Activated CD8-positive, alpha-beta memory T cell treated with anti-CD3 and anti-CD28 coated beads for 4 hours (primary cell): ENCODE measurements around the gene ALX4.

Experiments used
- DNase-seq, 2 donors: peaks; one replicate each; pipeline ENCODE4 v3.0.0-alpha.2; 2020; ENCODE audit warnings: low read depth in 2 of 2

Gene ALX4

GRCh38 chr11:44244639-44245310, 65.2 kb downstream of the ALX4 start:
- no peak for DNase-seq

- DNase-seq: no peak
Measured at GRCh38 chr11:44243595-44244343, 66.2 kb downstream of the ALX4 start.

- no peak for DNase-seq
Measured at GRCh38 chr11:44243086-44243485, 66.9 kb downstream of the ALX4 start.

DNA sequence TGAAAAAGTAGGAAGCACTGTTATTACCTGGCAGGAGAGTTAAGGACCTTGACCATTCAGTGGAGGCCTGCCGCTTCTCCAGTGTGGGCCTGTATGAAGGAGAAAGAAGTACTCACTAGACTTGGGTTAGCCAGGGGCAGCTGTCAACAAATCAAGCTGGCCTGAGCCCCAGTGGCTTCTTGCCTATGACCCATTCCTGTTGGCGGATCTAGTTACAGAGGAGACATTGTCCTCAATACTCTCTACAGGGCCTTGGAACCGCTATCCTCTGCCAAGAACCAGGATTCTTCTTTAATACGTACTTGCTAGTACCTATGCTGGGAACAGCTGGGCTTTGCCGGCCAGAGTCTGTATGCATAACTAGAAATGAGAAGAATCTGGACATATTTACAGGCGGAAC, 68.1 kb downstream of the ALX4 start:
- DNase-seq: no peak

- no peak for DNase-seq
Measured at GRCh38 chr11:44237156-44237555, 72.8 kb downstream of the ALX4 start.

GRCh38 chr11:44236296-44236695, 73.6 kb downstream of the ALX4 start:
- no peak for DNase-seq

DNA sequence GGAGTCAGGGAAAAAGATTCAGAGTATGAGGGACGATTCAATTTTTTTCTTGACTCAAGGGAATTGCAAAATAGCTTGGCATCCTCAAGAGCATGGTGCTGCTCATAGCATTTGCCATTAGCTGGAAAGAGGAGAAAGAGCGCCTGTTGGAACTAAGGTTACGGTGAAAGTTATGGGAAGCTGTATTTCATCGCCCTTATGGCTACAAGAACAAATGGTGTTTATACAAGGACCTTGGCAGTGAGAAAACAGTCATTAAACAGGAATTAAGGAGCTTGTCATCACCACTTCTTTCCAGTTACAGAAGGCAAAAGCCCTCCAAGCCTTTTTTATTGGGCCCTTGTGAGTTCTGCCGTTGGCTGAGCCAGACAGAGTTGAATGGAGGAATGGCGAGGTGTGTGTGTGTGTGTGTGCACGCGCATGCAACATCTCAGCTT, 74.2 kb downstream of the ALX4 start:
- no peak for DNase-seq

DNA sequence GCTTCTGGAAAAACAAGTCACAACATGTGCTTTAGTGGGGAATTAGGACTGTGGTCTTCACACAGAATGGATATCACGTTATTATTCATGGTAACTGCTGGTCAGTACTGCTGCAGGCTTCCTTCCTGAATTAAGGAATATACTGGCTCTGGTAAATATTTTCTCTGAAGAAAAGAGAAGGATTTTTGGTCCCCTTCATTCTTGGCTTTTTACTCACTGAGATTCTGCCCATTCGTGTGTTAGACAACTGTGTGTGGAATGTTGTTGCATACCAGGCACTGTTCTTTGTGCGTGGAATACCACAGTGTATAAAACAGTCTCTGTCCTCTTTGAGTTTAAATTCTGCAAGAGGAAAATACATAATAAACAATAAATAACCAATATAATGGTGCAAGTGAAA, 80.3 kb downstream of the ALX4 start:
- no peak for DNase-seq

DNA sequence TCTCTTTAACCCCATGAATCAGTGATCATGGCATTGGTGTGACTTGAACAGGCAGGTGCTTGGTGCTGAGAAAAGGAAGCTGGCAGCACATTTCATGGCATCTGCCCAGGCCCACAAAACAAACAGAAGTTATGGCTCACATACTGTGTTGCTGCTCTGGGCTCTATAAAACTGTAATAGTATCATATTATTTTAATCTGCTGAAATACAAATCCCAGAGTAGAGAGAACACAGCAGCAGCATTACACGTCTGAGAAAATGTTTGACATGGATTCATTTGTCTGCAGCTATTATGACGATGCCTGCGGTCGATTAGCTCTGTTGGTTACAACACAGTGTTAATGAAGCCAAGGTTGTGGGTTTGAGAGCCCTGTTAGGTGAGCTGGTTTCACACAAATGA, 80.8 kb downstream of the ALX4 start:
- DNase-seq: no peak

DNA sequence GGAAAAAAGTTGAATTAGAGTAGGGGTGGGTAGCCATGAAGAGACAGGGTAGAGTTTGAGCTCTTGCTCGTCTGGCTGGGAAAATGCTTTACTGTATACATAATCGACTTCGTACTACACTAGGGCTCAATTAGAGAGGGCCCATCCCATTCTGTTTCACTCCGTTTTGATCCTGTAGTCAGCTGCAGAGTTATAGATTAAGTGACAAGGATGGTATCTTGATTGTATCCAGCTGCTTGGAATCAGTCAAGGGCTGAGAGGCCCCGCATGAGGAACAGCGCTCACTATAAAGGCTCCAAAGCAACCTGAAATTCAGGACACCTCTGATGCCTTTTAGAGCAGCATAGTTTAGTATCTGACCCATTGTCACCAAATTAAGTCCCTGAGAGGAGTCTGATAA, 81.6 kb downstream of the ALX4 start:
- no peak for DNase-seq

DNA sequence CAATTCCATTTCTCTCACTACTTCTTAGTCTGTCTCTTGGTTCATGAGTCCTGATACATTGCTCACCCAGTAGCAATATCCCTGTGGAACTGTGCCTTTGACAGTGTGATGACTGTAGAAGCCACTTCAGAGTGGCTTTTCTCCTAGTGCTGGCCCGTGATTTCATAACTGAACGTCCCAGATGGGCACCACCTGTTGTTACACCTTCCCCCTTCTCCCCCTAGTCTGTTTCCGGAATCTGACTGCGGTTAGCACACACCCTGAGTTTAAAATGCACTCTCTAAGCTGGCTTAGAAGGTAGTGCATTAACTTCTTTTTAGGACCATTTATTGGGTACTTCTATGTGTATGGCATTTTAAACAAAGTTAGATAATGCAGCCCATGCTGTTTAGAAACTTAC, 83.0 kb downstream of the ALX4 start:
- DNase-seq: no peak

- no peak for DNase-seq
Measured at GRCh38 chr11:44226490-44226889, 83.4 kb downstream of the ALX4 start.

- DNase-seq: no peak
Measured at GRCh38 chr11:44224867-44225501, 85.0 kb downstream of the ALX4 start.

DNA sequence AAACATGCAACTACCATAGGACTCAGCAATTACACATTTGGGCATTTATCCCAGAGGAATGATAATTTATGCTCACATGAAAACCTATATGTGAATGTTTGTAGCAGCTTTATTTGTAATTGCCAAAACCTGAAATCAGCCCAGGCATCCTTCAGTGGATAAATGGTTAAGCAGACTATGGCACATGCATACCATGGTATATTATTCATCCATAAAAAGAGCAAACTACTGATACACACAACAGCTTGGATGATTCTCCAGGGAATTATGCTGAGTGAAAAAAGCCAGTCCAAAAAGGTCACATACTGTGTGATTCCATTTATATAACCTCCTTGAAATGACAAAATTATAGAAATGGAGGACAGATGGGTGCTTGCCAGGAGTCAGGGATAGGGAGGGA, 86.7 kb downstream of the ALX4 start:
- DNase-seq: no peak

DNA sequence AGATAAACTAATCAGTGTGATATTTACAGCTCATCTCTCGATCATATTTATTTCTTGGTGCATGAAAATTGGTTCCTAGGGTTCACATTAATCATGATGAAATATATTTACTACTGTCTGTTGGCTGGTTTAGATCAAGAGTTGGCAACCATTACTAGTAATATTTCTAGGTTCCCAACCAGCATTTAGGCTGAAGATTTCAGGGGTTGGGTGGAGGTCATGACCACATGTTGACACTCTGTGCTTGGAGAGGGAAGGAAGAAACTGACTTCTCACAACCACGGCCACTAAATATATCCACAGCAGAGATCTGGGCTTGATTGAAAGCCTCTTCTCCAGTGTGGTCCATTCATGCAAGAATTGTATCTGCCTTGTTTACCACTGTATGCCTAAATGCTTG, 87.9 kb downstream of the ALX4 start:
- no peak for DNase-seq

DNA sequence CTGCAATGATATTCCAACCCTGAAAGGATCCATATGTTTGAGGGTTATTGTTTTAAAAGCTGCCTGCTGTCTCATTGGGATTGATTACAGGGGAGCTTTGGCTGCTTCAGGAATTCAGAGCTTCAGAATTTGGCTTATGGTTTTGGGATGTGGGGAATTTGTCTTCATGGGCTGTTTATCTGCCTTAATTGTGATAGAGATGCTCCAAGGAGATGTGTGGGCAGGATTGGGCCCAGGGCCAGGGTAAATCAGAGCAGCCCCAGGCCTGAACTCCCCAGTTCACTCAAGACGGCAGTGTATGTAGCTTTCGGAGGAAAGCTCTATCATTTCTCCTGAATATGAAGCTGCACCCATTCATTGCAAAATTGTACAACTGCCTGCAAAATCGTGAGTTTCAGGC, 88.5 kb downstream of the ALX4 start:
- no peak for DNase-seq

DNA sequence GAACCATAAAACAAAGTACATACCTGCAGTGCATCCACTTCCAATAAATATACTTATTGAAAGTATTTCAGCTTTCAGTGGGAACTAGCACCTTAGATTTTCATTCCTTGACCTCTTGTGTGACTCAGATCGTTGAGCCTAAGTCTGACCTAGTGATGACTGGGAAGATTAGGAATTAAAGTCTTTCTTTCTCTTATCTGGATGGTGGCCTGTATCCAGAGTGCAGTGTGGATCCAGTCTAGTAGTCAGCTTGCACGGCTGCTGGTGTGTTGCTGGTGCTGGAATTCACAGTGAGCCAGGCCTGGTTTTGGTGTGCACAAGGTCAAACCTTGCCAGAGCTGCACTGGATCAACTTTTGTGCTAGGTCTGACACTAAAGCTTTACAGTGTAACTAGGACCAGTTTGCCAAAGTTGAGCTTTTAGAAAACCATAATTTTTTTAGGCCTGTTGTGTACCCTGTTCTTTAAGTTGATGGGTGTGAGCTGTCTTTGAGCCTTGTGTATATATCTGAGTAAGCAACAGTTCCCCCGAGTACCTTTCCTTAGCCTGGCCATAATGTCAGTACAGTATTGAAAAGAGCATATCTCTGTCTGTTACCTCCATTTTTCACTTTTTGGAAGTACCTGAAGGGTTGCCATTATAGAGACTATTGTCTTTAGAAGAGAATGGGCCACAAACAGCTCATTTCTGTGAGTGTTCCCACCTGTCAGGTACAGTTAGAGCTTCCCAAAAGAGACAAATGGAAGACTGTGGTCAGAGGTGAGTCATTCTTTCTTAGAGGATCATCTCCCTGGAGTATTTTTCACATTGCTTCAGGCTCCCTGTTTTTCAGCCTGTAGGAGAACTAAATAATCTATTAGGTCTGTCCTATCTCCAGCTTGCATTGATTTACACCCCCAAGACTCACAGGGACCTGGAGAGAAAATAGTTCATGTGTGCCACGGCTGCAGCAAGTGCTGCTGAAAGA, 89.8 kb downstream of the ALX4 start:
- DNase-seq: no peak

- DNase-seq: no peak
Measured at GRCh38 chr11:44217432-44217831, 92.5 kb downstream of the ALX4 start.

DNA sequence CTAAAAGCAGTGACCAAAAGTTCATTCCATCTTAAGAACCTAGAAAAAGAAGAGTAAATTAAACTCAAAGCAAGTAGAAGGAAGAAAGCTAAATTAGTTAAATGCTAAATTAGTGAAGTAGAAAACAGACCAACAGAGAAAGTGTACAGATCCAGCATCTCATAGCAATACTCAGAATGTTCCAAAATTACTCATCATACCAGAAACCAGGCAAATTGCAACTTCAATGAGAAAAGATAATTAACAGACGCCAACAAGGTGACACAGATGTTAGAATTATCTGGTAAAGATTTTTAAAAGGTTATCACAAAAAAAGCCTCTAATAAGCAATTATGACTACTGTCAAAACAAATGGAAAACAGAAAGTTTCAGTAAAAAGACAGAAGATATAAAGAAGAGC, 96.8 kb downstream of the ALX4 start:
- no peak for DNase-seq

GRCh38 chr11:44212128-44212527, 97.8 kb downstream of the ALX4 start:
- no peak for DNase-seq
